ENCODE measurements around the gene MRPL16.
"Not testable (repeated sequence)": the region's sequence is repeated elsewhere in the genome, so short reads cannot be mapped to it uniquely, and the experiment has no call there.

MRPL16 gene

DNA sequence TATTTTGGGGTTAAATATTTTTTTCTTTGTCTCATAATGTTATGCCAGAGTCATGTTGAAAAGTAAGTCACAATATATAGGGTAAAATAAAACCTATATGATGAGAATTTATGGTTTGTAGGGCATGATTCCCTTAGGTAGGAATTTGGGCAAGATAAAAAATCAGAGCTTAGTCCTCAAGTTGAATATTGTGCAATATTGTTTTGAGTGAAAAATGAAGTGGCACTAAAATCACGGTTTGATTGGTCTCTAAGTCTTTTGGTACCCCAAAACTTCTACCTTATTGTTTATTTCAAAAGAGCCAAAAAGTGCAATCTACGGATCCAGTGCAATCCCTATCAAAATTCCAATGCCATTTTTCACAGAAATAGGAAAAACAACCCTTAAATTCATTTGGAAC lies 1.6 kb upstream of the MRPL16 start:
- DNase-seq (ENCODE audit: low read depth in 2 of 2): no peak

DNA sequence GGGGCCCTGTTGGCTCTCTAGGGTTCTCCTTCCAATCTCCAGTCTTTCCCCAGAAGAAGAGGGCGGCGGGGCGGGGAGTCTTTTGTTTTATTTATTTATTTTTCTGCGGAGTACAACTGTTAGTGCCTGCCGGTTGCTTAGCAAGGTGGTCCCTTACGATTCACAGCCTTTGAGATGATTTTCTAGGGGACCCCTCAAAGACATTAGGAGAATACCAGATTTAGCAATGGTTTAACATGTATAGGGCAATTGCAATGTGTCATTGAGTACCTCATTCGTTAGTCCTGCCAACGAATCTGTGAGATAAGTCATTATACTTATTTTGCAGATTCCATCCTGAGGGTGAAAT lies 307 bp upstream of the MRPL16 start:
- DNase-seq (ENCODE audit: low read depth in 2 of 2): no peak

DNA sequence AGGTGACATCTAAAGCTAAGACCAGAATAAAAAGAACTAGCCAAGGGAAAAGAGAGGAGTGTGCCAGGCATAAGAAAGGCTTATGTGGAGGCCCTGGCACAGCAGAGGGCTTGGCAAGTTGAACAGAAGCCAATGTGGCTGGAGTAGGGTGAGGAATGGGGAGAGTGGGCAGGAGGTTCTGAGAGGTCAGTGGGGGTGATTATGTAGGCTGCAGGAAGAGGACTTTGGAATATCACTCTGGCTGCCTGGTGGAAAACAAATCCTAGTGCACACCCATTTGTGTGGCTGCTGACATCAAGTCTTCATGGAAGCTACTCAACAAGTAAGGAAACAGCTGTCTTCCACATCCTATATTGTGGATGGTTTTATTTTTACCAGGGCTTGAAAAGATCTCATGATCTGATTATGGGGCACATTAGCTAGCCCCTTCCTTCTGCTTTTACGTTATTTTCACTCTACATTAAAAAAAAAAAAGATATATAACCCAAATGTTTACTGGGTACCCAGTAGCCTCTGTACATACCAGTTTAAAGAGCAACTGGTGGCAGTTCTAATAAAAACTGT lies 3.4 kb downstream of the MRPL16 start:
- DNase-seq (ENCODE audit: low read depth in 2 of 2): no peak

DNA sequence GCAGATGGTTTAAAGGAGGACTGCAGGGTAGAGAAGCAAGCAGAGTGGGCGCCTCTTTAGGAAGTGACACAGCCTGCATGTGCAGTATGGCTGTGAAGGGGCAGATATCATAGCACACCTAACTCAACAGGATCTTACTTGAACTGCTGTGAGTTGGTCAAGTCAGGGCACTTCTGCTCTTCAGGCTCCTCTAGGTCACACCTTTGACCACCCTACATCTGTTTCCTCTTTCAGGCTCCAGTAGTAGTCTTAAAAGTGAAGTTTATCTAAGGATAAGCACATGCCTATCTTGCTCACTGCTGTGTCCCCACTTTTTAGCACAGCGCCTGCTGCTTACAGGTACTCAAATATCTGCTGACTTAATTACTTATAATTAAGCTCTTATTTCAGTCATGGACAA lies 6.5 kb downstream of the MRPL16 start:
- DNase-seq (ENCODE audit: low read depth in 2 of 2): no peak

DNA sequence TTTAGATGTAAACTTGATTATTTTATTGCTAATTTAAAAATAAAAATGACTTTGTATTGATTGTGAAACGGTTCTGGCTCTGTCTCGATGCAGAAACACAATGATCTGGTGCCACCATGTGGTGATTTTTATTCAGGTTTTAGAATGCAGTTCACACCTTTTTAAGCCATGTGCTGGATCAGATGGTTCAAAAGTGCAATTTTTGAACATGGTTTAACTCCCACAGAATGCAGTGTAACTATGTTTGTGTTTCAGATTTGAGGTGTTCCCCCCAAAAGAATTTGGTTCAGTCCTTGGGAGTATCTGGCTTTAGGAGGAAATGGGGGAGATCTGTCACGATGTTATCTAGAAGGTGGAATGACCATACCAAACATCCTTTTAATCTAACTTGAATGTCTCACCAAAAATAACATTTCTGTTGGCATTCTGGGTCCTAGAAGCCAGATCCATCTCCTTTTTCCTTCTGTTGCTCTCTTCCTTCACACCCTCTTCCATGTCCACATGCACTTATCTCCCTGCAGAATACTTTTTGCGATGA lies 7.9 kb downstream of the MRPL16 start:
- DNase-seq (ENCODE audit: low read depth in 2 of 2): no peak

DNA sequence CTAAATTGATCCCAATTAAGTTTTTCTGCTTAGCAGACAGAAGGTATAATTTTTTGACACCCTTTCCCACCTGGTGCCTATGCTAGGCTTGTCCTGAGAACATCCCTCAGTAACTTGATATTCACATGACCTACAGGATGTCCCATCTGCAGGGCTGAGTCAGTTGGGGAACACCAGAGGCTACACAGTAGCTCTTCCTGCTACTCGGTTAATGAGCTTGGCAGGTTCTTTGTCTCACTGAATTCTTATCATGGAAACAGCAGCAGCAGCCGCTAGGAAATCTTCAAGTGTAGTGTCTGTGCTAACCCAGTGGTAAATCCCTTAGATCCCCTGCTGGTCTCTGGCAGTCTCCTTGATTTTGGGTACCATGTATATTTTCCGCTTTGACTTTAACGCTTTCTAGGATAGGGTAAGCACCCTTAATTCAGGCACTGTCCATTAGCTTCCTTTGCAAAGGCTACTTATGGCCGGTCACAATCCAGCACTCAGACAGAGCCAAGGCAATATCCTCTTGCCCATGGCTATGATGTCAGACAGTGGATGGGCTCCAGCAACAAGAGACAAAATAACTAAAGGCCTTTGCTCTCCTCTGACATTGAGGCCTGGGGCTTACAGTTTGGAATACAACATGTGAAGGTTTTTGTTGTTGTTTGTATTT lies 8.5 kb downstream of the MRPL16 start:
- DNase-seq (ENCODE audit: low read depth in 2 of 2): no peak

DNA sequence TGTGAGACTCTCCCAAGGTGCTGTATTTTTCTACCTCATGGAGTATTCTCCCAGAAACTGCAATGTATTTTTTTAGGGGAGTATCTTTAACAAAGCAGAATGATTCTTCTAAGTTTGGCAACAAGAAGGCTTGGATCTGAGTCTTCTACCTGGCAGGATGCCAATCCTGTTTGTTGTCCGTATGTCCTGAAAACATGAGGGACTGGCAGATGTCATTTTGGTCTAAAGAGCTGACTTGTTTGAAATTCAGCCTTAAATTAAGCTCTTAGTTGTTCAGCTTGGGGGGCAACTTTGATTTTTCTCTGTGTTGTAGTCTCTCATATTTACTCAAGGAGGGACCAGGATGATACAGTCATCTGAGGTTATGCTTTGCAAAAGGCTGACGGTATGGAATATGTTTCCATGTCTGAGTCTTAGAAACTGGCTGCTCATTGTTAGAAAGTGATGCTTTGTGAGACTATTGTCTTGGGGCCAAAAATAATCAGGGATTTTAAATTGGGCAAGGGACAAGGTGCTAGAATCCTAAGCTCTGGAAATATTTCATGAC lies 9.3 kb downstream of the MRPL16 start:
- DNase-seq (ENCODE audit: low read depth in 2 of 2): no peak

DNA sequence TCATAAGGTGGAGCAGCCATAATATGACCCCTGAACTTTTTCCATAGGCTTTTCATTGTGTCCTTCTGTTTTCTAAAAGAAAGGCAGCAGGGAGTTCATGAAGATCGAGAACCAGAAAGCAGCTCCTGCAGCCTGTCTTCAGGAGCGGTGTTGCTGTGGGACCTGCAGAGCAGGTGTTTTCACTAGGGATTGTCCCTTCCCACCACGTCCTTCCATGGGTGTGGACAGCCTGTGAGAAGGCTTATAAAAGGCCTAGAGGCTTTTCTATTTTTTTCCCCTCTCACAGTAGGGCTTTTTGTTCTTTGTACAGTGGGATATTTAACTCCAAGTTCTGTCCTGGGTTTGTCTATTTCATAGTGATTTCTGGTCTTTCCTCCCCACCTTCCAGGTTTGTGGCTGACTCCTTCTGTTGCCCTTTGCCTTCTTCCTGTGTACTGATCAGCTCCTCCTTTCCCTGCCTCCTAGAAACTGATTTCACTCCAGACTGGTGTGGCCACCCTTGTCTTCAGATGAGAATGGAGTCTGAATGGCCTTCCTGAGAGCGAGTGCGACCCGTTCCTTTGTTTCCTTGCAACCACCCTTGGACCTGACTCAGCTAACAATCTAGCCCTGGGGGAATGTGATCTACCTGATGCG lies 10.1 kb downstream of the MRPL16 start:
- no peak for DNase-seq (ENCODE audit: low read depth in 2 of 2)

DNA sequence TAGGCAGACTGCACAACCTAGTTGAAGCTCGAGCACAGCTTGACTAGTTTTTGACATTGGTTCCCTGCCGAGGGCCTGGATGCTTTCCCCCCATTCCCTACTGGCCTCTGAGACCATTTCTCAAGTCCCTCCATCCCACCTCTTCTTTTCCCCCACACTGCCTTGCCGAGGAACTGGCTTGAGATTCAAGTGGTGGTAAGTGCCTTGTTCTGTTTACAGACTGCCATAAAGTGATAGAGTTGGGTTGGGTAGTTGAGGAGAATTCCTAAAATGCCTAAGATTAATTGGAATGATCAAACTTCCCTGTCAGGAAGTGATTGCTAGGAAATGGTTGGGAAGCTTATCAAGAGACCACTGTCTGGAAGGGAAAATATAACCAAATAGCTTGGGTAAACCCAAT lies 16.2 kb downstream of the MRPL16 start:
- DNase-seq (ENCODE audit: low read depth in 2 of 2): no peak

DNA sequence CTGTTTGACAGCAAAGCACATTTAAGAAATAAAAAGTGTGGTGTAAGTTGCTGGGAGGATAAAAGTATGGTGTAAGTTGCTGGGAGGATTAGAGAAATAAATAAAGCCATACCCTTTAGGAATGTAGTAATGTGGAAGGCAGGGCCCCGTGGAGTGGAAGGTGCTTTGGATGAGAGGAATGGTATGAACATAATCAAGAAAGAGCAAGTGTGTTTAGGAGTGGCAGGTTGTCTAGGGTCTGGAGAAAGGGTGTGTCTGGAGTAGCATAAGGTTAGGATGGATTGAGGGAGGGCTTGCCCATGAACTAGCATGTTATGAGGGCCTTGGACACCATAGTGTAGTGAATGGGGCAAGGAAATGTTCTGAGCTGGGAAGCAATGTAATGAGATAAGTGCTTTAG lies 18.1 kb downstream of the MRPL16 start:
- no peak for DNase-seq (ENCODE audit: low read depth in 2 of 2)

DNA sequence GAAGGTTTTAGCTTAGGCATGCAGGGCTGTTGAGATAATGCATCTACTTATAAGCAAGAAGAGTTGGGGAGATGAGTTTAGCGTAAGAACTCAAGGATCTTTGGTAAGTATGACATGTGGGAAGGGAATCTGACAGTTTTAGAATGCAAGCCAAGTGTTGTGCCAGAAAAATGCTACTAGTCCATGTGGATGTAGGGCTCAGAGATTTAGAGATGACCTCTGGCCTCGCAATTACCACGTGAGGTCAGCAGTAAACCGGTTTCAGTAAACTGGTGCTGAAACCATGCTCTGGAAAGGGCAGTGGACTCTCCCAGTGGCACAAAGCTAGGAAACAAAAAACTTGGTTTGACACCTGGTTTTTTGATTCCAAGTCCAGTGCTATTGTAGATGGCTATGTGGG lies 18.9 kb downstream of the MRPL16 start:
- DNase-seq (ENCODE audit: low read depth in 2 of 2): no peak

DNA sequence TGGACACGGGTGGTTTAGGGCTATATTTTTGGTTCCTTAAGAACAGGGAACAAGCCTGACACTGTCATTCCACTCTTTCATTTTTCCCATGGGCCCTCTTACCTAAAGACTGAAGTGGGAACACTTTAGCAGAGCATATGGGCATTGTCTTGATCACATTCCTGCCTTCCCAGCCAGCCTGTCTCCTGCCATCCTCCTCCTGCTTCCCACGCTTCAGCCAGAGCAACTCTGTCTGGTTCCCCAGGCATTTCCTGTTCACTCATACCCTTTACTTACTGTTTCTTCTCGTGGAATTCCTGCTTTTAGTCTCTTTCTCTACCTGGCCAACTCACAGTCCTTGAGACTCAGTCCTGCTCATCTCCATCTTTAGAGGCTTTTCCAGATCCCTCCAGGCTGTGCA lies 22.8 kb downstream of the MRPL16 start:
- DNase-seq (ENCODE audit: low read depth in 2 of 2): no peak

DNA sequence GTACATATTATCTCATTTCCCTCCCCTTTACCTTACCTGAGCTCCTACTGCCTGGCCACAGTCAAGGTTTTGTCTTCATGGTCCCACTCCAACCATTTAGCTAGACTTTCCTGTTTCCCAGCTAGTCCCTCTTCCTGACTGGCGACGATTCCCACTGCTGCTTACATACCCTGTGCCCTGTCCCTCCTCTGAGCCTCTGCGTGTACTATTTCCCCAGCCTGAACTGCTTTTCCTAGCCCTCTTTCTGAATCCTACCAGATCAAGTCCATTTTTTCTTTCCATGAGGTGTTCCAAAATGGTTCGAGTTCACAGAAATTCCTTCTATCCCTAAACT lies 23.4 kb downstream of the MRPL16 start:
- DNase-seq (ENCODE audit: low read depth in 2 of 2): no peak

DNA sequence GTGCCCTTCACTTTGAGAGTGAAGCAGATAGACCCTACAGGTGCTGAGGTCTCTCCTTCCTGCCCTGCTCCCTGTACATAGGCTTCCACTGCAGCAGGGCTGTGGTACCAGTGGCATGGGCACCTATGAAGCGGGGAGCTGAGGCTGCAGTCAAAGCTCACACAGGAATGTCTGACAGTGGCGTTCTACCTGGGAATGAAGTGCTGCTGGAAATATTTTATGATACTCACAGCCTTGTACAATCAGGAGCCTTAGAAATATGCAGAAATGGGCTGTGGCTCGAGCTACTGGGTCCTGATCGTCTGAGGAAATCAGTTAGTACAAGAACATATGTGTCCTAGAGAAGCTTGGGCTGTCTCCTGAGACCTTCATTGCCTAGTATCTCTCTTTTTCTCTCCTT lies 24.8 kb downstream of the MRPL16 start:
- DNase-seq (ENCODE audit: low read depth in 2 of 2): no peak

DNA sequence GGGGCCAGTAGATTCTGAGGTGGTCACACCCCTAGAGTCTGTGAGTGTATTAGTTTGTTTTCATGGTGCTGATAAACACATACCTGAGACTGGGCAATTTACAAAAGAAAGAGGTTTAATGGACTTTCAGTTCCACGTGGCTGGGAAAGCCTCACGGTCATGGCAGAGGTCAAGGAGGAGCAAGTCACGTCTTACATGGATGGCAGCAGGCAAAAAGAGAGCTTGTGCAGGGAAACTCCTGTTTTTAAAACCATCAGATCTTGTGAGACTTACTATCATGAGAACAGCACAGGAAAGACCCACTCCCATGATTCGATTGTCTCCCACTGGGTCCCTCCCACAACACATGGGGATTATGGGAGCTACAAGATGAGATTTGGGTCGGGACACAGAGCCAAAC lies 26.1 kb downstream of the MRPL16 start:
- not testable (repeated sequence) for DNase-seq (ENCODE audit: low read depth in 2 of 2)

DNA sequence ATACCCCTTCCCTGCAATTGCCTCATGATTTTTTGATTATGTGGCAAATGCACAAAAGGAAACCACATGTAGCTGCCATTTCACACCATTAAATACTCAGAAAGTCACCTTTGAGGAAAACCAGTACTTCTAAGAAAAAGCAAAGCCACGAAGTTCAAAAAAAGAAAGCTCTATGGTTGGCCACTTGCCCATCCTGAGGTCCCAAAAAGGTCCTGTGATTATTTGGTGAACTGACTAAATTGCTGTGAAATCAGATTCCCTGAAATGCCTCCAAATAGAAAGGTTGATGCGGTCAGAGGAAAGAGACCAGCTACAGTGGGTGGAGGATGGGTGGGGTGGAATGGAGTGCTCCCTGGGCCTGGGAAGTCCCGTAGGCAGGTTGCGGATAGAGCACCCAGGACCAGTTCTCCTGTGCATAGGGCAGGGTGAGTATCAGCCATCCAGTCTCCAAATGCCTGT lies 26.9 kb downstream of the MRPL16 start:
- no peak for DNase-seq (ENCODE audit: low read depth in 2 of 2)

DNA sequence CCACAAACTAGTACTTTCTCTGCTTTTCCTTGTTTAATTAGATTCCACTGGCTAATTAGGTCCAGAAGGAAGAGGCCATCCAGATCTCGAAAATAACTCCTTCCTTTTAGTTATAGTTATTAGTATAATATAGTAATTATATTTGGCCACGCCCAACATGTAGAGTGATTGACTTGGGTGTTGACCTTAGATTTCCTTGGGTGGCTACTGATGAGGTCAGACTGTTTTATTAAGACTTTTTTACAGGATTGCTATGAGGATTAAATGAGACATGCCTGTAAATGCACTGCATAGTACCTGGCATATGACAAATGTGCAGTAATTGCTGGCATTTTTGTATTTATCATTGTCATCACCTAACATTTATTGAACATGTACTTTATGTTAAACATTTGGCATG lies 28.5 kb downstream of the MRPL16 start:
- DNase-seq (ENCODE audit: low read depth in 2 of 2): no peak

DNA sequence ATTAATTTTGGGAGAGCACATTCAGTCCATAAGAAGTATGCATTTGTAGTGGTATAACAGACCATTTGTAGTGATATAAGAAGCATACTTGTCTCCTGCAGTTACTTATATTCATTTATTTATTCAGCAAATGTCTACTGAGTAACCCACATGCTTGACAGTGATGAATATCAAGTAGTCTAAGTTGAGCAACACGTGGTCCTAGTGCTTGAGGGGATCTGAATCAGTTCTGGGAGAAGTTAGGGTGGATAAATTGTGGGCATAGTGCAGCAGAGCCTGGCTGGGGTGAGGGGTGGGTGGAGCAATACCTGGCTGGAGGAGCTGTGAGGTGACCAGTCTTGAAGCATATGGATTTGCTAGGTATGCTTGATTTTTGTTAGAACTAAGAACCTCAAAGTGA lies 31.1 kb downstream of the MRPL16 start:
- DNase-seq (ENCODE audit: low read depth in 2 of 2): no peak

DNA sequence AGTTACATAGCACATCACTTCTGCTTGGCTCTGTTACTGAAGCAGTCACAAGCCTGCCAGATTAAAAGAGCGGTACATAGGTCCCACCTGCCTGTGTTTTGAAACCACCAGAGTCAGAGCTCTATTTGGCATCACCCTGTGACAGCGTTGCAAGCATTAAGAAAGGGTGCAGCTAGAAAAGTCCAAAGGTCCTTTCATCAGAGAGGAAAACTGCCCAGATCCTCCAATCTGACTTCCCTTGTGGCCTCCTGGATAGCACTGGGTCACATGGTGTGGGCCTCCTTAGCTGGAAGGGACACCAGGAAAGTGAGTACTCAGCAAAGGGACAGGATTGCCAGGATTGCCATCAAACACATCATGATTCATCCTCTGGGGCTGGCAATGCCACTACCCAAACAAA lies 32.5 kb downstream of the MRPL16 start:
- no peak for DNase-seq (ENCODE audit: low read depth in 2 of 2)

DNA sequence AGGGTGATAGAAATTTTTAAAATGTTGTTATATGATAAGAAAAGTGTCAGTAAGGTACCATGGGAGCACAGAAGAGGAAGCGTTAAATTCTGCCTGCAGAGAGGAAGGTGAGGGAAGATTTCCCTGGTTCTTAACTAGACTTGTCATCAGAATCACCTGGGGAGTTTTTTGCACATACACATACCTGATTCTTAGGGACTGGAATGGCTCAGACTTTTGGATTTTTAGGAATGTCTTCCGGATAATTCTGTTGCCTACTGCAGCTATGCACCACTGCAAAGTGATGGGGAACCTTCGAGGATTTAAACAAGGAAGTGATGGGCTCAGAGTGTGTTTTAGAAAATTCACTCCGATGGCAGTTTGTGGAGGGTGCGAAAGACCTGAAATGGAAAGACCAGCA lies 33.5 kb downstream of the MRPL16 start:
- no peak for DNase-seq (ENCODE audit: low read depth in 2 of 2)

DNA sequence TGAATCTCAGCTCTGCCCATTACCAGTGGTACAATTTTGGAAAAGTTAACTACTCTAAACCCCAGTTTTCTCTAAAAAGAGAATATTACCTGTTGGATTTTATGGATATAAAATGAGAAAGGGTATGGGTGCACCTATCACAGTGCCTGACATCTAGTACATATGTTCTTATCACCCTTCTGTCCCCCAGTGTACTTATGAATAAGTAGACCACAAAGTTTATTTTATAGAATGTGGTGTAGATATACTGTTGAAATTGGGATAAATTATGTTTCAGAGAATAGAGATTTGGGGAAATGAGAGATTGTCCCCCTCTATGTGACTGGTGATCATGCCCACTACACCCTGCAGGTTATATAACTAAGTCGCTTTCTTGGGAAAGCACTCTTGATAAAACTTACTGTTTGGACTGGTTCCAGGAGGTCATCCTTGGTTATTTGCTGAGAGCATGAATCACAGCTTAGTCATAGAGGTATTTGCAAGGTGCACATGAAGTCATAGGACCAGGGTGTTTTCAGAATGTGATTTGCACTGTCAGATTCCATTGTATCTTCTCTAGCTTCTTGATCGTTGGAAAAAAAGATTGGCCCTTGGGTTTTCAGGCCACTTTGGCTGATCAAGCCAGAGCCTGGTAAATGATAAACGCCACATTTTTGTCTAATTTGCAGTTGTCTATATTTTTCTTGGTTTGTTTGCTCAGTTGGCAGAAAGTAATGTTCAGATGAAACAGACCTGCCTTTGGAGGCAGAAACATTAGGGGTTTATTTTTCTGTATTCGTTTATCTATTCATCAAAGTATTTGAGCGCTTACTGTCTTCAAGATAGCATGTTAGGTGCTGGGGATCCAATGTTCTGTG lies 34.1 kb downstream of the MRPL16 start:
- DNase-seq (ENCODE audit: low read depth in 2 of 2): no peak

DNA sequence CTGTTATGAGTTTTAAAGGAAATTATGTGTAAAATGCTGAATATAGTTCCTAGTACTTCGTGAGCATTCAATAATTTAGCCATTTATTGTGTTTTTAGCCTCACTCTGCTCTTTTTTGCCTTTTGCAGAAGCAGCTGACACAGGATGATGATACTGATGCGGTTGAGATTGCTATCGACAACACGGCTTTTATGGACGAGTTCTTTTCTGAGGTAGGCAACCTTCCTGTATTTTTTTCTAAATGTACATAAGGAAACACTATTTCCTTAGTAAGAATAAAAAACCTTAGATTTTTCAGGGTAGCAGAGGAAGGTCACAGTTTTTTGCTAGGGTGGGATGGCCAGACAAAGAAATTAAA lies 37.5 kb downstream of the MRPL16 start:
- DNase-seq (ENCODE audit: low read depth in 2 of 2): no peak

Measured in stimulated activated CD8-positive, alpha-beta memory T cell treated with anti-CD3 and anti-CD28 coated beads, Interleukin-2, amount 100 ng/mL, for 48 hours (primary cell).